GM23338 (cell line): ENCODE results near the gene ABCA7. TPM values are rescaled to one million over a fixed set of nuclear protein-coding genes. Genes with fewer than 3 reads are reported as not detected.
A peak's percentile ranks its signal among the peaks of the same experiment; 100 is the strongest.

Experiments used
- ATAC-seq: fragments of 200-7000 bp; cut with Tn5 transposase; 3 replicates; pipeline ENCODE4 v1.9.1; 2020
- DNase-seq: peaks from one replicate; pipeline ENCODE4 v3.0.0-alpha.2; 2015; ENCODE audit warnings: low spot score
- H2AFZ ChIP-seq: fragments of 200-600 bp; sonication (generic); 2 replicates; pipeline ENCODE4 v1.8.0; 2016; ENCODE audit warnings: antibody characterized with exemption, mild to moderate bottlenecking, moderate library complexity
- H3F3A ChIP-seq: fragments of 200-600 bp; sonication (generic); replicated peaks from 2 replicates; pipeline ENCODE4 v1.8.0; 2017; ENCODE audit warnings: antibody characterized with exemption, mixed run types, low read depth
- H3K27ac ChIP-seq: fragments of 200-600 bp; sonication (generic); 2 replicates; pipeline ENCODE4 v1.6.1; 2016; ENCODE audit warnings: low read depth
- H3K27me3 ChIP-seq: fragments of 200-600 bp; sonication (generic); 2 replicates; pipeline ENCODE4 v1.8.0; 2016; ENCODE audit warnings: mild to moderate bottlenecking, mixed run types, moderate library complexity; ENCODE audit not compliant: insufficient read depth
- H3K36me3 ChIP-seq: fragments of 200-600 bp; sonication (generic); 2 replicates; pipeline ENCODE4 v1.8.0; 2016; ENCODE audit warnings: mild to moderate bottlenecking; ENCODE audit not compliant: insufficient read depth
- H3K4me1 ChIP-seq: fragments of 200-600 bp; sonication (generic); 2 replicates; pipeline ENCODE4 v1.8.0; 2016; ENCODE audit warnings: mild to moderate bottlenecking, moderate library complexity; ENCODE audit not compliant: insufficient read depth
- H3K4me2 ChIP-seq: fragments of 200-600 bp; sonication (generic); 2 replicates; pipeline ENCODE4 v1.7.1; 2017; ENCODE audit warnings: mixed run types
- H3K4me3 ChIP-seq: fragments of 200-600 bp; sonication (generic); 2 replicates; pipeline ENCODE4 v1.6.1; 2016; ENCODE audit warnings: mixed run types
- H3K79me2 ChIP-seq: fragments of 200-600 bp; sonication (generic); replicated peaks from 2 replicates; pipeline ENCODE4 v1.8.0; 2017; ENCODE audit warnings: mild to moderate bottlenecking; ENCODE audit not compliant: insufficient read depth
- H3K9me2 ChIP-seq: fragments of 200-600 bp; sonication (generic); 2 replicates; pipeline ENCODE4 v1.8.0; 2017; ENCODE audit not compliant: insufficient read depth
- H4K20me1 ChIP-seq: fragments of 200-600 bp; sonication (generic); replicated peaks from 2 replicates; pipeline ENCODE4 v1.8.0; 2017; ENCODE audit warnings: mild to moderate bottlenecking; ENCODE audit not compliant: insufficient read depth
- H3K27ac Mint-ChIP-seq: 2 replicates; pipeline ENCODE4 v1.8.0; 2020; ENCODE audit warnings: inconsistent platforms, mild to moderate bottlenecking, moderate library complexity, mixed read lengths
- H3K27me3 Mint-ChIP-seq: 3 replicates; pipeline ENCODE4 v1.8.0; 2022; ENCODE audit warnings: low read depth, mild to moderate bottlenecking, moderate library complexity, mixed read lengths, inconsistent platforms; ENCODE audit not compliant: insufficient read depth, poor library complexity
- H3K36me3 Mint-ChIP-seq: 3 replicates; pipeline ENCODE4 v1.8.0; 2021; ENCODE audit warnings: low read depth, mild to moderate bottlenecking, inconsistent platforms, moderate library complexity, mixed read lengths
- H3K4me1 Mint-ChIP-seq: 3 replicates; pipeline ENCODE4 v1.8.0; 2020; ENCODE audit warnings: mild to moderate bottlenecking, inconsistent platforms, mixed read lengths
- H3K4me3 Mint-ChIP-seq: 3 replicates; pipeline ENCODE4 v1.8.0; 2021; ENCODE audit warnings: moderate library complexity, mild to moderate bottlenecking, inconsistent platforms, mixed read lengths
- H3K9me3 Mint-ChIP-seq: 3 replicates; pipeline ENCODE4 v1.8.0; 2020; ENCODE audit warnings: moderate library complexity, mild to moderate bottlenecking, inconsistent platforms, mixed read lengths
- CREB1 ChIP-seq: fragments of 250-450 bp; sonication (Bioruptor Pico); IDR thresholded peaks from 2 replicates; pipeline ENCODE4 v1.5.0; 2020; ENCODE audit warnings: low read depth, mild to moderate bottlenecking, moderate library complexity
- EZH2 ChIP-seq: fragments of 200-600 bp; sonication (generic); IDR thresholded peaks from one replicate; pipeline ENCODE4 v1.8.0; 2017; ENCODE audit warnings: antibody characterized with exemption, mild to moderate bottlenecking, low read depth; ENCODE audit not compliant: unreplicated experiment
- EZH2phosphoT487 ChIP-seq: fragments of 200-600 bp; sonication (generic); IDR thresholded peaks from one replicate; pipeline ENCODE4 v1.8.1; 2018; ENCODE audit warnings: antibody characterized with exemption; ENCODE audit not compliant: unreplicated experiment
- JUNB ChIP-seq: IDR thresholded peaks from one replicate; pipeline ENCODE4 v1.6.1; 2016; ENCODE audit warnings: antibody characterized with exemption; ENCODE audit not compliant: unreplicated experiment
- NANOG ChIP-seq: IDR thresholded peaks from 2 replicates; pipeline ENCODE4 v1.6.1; 2016; ENCODE audit warnings: antibody characterized with exemption, borderline replicate concordance
- POLR2AphosphoS5 ChIP-seq: IDR thresholded peaks from 2 replicates; pipeline ENCODE4 v1.6.1; 2016; ENCODE audit warnings: antibody characterized with exemption, low read depth
- STAT1 ChIP-seq: IDR thresholded peaks from one replicate; pipeline ENCODE4 v1.6.1; 2016; ENCODE audit warnings: antibody characterized with exemption; ENCODE audit not compliant: unreplicated experiment
- ZNF114 ChIP-seq: fragments of 250-450 bp; sonication (Bioruptor Pico); IDR thresholded peaks from 2 replicates; pipeline ENCODE4 v1.5.0; 2020; ENCODE audit warnings: mild to moderate bottlenecking, moderate library complexity
- ZNF331 ChIP-seq: fragments of 250-450 bp; sonication (Bioruptor Pico); IDR thresholded peaks from 2 replicates; pipeline ENCODE4 v1.5.0; 2020; ENCODE audit warnings: low read depth, mild to moderate bottlenecking, moderate library complexity
- polyA plus RNA-seq: library from polyadenylated mRNA; unstranded; fragments of >200 nt; fragmentation: Nextera tagmentation; extraction: Ambion mirVana; gene quantifications from 2 replicates; pipeline ENCODE4 v1.2.1, GENCODE V29; 2016
- total RNA-seq: library from RNA; depleted of rRNA; stranded (reverse); fragments of >200 nt; shearing (Covaris generic); gene quantifications from 2 replicates; pipeline ENCODE4 v1.2.3, GENCODE V29; 2014
- TF ChIP-seq, protein P1 (sequence below), 2 experiments: fragments of 200-600 bp in 1 of 2; sonication (generic) in 1 of 2; conservative IDR thresholded peaks; 2 replicates each; pipeline versions ENCODE4 v1.5.1 to v1.6.1; 2016 to 2017; ENCODE audit warnings: antibody characterized with exemption in 2 of 2, low read depth in 2 of 2, mild to moderate bottlenecking in 2 of 2, moderate library complexity in 1 of 2
- TF ChIP-seq, protein P2 (sequence below): IDR thresholded peaks from 2 replicates; pipeline ENCODE4 v1.6.1; 2016; ENCODE audit warnings: antibody characterized with exemption
- TF ChIP-seq, protein P3 (sequence below): IDR thresholded peaks from one replicate; pipeline ENCODE4 v1.6.1; 2018; ENCODE audit warnings: antibody characterized with exemption; ENCODE audit not compliant: unreplicated experiment
- TF ChIP-seq, protein P4 (sequence below): fragments of 250-450 bp; sonication (Bioruptor Pico); IDR thresholded peaks from 2 replicates; pipeline ENCODE4 v1.5.0; 2020; ENCODE audit warnings: mild to moderate bottlenecking, moderate library complexity

The ABCA7 gene
- total and polyA plus RNA-seq, 2 experiments from 2014 or later = 22.2 to 27.4 TPM

DNA sequence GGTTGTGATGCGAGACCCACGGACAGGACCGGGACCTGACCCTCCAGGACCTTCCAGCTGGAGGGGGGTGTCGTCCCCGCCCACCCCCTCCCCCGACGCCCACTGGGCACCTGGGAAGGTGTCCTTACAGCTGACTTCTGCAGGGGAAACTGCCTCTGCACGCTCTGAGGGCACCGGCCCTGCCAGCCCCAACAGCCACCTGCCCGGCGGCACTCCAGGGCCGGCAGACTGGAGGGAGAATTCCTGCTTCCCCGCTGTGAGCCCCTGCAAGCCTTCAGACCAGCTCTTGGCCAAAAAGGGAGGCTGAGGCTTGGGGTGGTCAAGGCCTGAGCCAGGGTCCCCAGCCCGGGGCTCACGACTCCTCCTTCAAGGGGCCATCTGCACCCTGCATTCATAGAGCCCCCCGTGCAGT, 12.3 kb upstream of the ABCA7 start:
- Histone ChIP-seq H3F3A (peaks cover 21% of the 10 kb centered on the region), H2AFZ (no peak overlapping the region), H3K79me2 (peaks cover 45% of the 10 kb centered on the region), H3K27me3 (no peaks in the 10 kb centered on the region), H3K27ac (peak overlapping the region; percentile 98), H4K20me1 (peaks cover 14% of the 10 kb centered on the region), H3K4me2 (peak overlapping the region; percentile 99), H3K36me3 (peaks cover 15% of the 10 kb centered on the region), H3K9me2 (no peaks in the 10 kb centered on the region), H3K4me1 (peaks cover 8% of the 10 kb centered on the region), H3K4me3 (peak overlapping the region; percentile 99)
- peaks cover 31% of the 10 kb centered on the region for H3K36me3 Mint-ChIP-seq
- peaks cover 14% of the 10 kb centered on the region for H3K4me1 Mint-ChIP-seq
- TF ChIP-seq ZNF331 (no peak), EZH2phosphoT487 (no peak), ZNF114 (CRISPR knock-in tag) (no peak), CREB1 (CRISPR knock-in tag) (no peak), JUNB (no peak), POLR2AphosphoS5 (no peak), EZH2 (no peak), NANOG (no peak), STAT1 (no peak)
- TF ChIP-seq, protein P1, sequence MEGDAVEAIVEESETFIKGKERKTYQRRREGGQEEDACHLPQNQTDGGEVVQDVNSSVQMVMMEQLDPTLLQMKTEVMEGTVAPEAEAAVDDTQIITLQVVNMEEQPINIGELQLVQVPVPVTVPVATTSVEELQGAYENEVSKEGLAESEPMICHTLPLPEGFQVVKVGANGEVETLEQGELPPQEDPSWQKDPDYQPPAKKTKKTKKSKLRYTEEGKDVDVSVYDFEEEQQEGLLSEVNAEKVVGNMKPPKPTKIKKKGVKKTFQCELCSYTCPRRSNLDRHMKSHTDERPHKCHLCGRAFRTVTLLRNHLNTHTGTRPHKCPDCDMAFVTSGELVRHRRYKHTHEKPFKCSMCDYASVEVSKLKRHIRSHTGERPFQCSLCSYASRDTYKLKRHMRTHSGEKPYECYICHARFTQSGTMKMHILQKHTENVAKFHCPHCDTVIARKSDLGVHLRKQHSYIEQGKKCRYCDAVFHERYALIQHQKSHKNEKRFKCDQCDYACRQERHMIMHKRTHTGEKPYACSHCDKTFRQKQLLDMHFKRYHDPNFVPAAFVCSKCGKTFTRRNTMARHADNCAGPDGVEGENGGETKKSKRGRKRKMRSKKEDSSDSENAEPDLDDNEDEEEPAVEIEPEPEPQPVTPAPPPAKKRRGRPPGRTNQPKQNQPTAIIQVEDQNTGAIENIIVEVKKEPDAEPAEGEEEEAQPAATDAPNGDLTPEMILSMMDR (conservative IDR thresholded peaks at IDR 0.05; ENCODE audit: low read depth in 2 of 2) = no peak
- TF ChIP-seq, protein P2, sequence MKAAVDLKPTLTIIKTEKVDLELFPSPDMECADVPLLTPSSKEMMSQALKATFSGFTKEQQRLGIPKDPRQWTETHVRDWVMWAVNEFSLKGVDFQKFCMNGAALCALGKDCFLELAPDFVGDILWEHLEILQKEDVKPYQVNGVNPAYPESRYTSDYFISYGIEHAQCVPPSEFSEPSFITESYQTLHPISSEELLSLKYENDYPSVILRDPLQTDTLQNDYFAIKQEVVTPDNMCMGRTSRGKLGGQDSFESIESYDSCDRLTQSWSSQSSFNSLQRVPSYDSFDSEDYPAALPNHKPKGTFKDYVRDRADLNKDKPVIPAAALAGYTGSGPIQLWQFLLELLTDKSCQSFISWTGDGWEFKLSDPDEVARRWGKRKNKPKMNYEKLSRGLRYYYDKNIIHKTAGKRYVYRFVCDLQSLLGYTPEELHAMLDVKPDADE = no peak
- TF ChIP-seq, protein P3, sequence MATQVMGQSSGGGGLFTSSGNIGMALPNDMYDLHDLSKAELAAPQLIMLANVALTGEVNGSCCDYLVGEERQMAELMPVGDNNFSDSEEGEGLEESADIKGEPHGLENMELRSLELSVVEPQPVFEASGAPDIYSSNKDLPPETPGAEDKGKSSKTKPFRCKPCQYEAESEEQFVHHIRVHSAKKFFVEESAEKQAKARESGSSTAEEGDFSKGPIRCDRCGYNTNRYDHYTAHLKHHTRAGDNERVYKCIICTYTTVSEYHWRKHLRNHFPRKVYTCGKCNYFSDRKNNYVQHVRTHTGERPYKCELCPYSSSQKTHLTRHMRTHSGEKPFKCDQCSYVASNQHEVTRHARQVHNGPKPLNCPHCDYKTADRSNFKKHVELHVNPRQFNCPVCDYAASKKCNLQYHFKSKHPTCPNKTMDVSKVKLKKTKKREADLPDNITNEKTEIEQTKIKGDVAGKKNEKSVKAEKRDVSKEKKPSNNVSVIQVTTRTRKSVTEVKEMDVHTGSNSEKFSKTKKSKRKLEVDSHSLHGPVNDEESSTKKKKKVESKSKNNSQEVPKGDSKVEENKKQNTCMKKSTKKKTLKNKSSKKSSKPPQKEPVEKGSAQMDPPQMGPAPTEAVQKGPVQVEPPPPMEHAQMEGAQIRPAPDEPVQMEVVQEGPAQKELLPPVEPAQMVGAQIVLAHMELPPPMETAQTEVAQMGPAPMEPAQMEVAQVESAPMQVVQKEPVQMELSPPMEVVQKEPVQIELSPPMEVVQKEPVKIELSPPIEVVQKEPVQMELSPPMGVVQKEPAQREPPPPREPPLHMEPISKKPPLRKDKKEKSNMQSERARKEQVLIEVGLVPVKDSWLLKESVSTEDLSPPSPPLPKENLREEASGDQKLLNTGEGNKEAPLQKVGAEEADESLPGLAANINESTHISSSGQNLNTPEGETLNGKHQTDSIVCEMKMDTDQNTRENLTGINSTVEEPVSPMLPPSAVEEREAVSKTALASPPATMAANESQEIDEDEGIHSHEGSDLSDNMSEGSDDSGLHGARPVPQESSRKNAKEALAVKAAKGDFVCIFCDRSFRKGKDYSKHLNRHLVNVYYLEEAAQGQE = no peak
- TF ChIP-seq, protein P4, sequence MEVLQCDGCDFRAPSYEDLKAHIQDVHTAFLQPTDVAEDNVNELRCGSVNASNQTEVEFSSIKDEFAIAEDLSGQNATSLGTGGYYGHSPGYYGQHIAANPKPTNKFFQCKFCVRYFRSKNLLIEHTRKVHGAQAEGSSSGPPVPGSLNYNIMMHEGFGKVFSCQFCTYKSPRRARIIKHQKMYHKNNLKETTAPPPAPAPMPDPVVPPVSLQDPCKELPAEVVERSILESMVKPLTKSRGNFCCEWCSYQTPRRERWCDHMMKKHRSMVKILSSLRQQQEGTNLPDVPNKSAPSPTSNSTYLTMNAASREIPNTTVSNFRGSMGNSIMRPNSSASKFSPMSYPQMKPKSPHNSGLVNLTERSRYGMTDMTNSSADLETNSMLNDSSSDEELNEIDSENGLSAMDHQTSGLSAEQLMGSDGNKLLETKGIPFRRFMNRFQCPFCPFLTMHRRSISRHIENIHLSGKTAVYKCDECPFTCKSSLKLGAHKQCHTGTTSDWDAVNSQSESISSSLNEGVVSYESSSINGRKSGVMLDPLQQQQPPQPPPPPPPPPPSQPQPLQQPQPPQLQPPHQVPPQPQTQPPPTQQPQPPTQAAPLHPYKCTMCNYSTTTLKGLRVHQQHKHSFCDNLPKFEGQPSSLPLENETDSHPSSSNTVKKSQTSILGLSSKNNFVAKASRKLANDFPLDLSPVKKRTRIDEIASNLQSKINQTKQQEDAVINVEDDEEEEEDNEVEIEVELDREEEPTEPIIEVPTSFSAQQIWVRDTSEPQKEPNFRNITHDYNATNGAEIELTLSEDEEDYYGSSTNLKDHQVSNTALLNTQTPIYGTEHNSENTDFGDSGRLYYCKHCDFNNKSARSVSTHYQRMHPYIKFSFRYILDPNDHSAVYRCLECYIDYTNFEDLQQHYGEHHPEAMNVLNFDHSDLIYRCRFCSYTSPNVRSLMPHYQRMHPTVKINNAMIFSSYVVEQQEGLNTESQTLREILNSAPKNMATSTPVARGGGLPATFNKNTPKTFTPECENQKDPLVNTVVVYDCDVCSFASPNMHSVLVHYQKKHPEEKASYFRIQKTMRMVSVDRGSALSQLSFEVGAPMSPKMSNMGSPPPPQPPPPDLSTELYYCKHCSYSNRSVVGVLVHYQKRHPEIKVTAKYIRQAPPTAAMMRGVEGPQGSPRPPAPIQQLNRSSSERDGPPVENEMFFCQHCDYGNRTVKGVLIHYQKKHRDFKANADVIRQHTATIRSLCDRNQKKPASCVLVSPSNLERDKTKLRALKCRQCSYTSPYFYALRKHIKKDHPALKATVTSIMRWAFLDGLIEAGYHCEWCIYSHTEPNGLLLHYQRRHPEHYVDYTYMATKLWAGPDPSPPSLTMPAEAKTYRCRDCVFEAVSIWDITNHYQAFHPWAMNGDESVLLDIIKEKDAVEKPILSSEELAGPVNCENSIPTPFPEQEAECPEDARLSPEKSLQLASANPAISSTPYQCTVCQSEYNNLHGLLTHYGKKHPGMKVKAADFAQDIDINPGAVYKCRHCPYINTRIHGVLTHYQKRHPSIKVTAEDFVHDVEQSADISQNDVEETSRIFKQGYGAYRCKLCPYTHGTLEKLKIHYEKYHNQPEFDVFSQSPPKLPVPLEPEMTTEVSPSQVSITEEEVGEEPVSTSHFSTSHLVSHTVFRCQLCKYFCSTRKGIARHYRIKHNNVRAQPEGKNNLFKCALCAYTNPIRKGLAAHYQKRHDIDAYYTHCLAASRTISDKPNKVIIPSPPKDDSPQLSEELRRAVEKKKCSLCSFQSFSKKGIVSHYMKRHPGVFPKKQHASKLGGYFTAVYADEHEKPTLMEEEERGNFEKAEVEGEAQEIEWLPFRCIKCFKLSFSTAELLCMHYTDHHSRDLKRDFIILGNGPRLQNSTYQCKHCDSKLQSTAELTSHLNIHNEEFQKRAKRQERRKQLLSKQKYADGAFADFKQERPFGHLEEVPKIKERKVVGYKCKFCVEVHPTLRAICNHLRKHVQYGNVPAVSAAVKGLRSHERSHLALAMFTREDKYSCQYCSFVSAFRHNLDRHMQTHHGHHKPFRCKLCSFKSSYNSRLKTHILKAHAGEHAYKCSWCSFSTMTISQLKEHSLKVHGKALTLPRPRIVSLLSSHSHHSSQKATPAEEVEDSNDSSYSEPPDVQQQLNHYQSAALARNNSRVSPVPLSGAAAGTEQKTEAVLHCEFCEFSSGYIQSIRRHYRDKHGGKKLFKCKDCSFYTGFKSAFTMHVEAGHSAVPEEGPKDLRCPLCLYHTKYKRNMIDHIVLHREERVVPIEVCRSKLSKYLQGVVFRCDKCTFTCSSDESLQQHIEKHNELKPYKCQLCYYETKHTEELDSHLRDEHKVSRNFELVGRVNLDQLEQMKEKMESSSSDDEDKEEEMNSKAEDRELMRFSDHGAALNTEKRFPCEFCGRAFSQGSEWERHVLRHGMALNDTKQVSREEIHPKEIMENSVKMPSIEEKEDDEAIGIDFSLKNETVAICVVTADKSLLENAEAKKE (CRISPR knock-in tag) = no peak
- H3K27me3 Mint-ChIP-seq = peaks cover 24% of the 10 kb centered on the region
- no peaks in the 10 kb centered on the region for H3K9me3 Mint-ChIP-seq
- peak overlapping the region; percentile 85; the same call in 1 of the 2 replicates for H3K27ac Mint-ChIP-seq
- peak overlapping the region; percentile 95 for H3K4me3 Mint-ChIP-seq
- peak; percentile 2 for ATAC-seq
- no peak for DNase-seq
